Stimulated activated CD4-positive, alpha-beta T cell treated with anti-CD3 and anti-CD28 coated beads, Interleukin-1b, Interleukin-23, amount 100 ng/mL, for 1 hour (primary cell): ENCODE data around the gene ATG4A.

Experiments used
- DNase-seq, 2 donors: peaks; one replicate each; pipeline ENCODE4 v3.0.0-alpha.2; 2020; ENCODE audit warnings: low read depth in 2 of 2

Gene ATG4A

DNA sequence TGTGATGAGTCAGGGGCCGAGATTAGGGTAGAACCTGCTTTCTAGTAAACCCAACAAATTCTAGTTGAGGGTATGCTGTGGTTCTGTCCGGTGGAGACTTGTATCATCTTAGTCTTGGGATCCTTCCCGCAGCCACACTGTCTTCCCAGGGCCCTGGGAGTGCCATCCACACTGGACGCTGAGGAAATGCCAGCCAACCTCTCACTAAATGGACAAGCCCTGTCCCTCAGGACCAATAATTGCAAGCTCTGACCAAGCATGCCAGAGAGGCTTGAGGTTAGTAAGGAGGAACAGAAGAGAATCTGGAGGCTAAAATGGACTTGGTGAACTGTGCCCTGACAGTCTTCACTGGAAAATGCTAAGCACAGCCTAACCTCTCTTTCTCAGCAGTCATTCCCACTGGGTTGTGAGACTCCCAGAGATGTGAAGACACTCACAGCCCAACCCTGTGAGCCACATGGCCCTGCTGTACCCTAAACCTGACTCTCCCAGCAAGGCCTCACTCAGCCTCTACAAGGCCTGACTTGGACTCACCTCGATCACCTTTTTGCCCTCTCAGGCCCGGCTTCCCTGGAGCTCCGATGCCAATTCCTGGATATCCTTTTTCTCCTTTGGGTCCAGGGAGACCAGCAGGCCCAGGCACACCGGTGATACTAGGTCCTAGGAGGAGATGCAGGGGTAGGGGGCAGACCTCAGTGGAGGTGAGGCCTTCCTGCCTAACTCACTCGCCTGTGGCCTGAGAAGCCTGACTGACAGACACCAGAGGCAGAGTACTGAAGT lies 77.6 kb downstream of the ATG4A start:
- no peak for DNase-seq

DNA sequence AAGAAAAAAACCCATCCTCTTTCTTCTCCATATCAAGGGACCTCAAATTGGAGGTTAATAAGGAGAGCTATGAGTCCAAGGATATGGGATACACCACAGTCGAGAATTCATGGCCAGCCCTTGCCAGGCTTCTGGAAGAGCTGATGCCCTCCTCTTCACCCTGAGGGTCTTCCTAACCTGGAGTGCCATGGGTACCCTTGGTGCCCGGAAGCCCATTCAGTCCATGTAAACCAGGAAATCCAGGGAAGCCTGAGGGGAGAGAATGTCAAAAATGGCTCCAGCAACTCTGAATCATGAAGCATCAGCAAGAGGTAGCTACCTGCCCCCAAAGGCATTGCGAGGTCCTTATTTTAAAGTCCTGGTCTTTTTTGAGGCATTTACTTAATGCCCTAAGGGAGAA lies 78.2 kb downstream of the ATG4A start:
- DNase-seq, result no peak

DNA sequence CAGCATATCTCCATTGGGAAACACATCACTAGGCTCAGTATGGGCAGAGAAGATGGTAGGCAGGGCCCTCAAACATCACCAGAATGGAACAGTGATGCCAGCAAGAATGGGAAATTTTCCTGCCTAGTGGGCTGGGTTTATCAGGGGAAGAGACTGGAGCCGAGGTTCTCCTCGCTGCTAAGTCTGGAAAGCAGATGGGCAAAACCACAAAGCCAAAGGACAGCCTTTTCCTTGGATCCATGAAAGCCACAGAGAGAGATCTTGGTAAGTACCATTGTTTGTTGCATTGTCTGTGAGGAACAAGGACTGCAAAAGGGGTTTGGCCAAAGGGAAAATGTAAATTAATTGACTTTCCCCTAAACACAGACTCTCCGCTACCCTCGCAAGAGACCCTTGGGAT lies 80.1 kb downstream of the ATG4A start:
- DNase-seq, result no peak

DNA sequence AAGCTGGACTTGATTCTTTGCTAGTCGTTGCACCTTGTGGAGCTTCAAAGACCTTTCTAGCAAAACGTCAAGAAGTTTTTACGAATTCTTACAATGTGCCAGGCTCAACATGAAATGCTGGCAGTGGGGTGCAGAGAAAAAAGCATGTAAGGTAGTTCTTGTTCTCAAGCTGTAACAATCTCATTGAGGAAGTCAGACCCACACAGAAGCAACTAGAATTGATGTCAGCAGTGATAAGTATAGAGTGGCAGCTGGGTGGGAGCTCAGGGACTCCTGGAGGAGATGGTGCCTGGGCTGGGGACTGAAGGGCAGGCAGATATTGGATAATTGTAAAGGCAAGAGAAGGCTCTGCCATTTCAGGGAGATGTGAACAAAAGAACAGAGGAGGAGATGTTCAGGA lies 82.3 kb downstream of the ATG4A start:
- no peak for DNase-seq

DNA sequence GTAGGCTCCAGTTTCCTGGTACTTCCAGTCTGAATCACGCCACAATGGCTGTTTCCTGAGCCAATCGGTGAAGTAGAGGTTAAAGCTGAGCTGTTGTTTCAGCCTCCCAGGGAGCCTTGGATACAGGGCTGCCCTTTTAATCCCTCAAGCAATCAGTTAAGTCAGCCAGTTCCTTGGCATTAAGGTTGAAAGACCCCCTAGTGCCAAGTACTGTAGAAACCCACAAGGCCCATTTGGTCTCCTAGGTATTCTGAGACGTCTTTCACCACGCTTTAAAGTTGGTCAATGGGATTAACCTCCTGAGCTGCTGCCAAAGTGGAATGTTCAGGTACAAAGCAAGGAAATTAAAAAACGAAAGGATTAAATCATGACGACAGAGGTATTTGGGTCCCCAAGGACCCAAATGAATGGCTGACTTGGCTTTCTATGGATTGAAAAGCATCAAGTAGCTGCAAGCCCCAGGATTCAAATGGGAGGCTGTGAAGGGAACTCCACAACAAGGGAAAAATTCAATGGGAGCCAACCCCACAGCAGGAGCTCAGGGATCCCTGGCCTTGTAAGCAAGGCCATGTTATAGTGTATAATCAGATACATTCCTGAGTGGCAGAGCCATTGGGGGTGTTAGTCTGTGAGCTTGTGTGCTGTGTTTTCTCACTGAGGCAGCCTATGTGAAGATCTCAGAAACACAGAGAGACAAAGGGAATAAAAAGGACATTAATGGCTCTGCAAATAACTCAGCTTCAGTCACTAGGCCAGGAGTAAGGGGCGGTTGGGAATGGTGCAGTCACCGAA lies 86.0 kb downstream of the ATG4A start:
- DNase-seq, result no peak

DNA sequence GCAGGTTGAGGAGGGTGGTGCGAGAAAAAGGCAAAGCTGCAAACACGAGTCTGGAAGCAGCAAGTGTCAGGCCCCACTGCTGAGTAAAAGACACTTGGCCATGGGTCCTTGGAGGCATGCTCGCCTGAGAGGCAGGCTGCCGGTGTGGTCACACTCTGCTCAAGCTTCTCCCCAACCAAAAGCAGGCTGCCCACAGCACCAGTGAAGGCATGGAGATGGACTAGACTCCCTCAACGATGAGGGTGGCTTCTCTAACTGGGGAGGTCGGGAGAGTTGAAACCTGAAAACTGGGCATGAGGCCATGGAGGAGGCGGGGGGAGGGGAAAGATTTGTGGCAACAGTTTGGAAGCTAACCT lies 86.5 kb downstream of the ATG4A start:
- no peak for DNase-seq

DNA sequence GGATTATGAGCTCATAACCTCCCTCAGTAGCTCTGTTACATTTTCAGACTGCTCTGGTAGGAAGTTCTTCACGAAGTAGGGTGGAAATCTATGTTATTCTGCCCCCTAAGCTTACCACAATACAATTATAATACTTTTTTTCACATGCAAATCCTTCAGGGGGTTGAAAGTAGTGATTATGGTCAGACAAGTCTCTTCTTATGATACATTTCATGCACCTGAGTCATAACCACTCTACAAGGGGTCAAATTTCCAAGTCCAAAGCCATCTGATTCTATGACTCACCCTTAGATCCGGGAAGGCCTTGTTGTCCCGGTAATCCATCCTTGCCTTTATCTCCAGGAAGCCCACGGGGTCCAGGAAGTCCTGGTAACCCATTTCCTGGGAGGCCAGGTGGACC lies 95.2 kb downstream of the ATG4A start:
- DNase-seq, result no peak

DNA sequence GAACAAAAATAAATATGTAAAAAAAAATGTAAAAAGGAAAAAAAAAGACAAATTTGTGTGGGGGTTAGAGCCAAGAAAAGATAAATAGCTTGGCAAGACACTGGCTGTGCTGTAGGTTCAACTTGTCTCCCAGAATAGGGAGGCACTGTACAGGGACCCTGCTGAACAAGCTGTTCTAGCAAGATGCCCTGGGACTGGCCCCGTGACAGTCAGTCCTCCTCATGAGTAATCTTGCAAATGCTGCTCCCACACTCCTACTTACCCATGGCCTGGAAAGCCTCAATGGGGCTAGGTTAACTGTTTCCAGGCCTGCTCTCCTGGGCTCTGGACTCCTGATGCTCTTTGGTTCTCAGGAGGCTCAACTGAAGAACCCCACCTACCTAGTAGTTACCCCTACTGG lies 106.8 kb downstream of the ATG4A start:
- DNase-seq, result no peak

DNA sequence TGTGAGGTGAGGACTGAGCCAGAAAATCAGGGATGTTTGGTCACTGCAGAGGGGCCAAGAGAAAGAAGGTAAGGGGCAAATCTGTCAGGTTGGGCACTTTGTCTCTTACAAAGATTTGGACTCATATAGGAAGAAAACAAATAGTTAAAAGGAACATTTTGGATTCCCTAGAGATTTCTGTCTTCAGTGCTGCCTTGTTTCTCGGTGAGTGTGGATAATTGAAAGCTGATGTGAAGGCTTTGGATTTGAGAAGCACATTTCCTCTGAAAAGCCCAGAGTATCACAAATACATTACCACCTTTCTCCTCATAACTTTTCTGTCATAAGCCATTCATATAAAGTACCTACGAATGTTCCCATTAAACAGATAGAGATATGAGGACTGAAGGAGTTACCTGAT lies 107.5 kb downstream of the ATG4A start:
- DNase-seq, result no peak

DNA sequence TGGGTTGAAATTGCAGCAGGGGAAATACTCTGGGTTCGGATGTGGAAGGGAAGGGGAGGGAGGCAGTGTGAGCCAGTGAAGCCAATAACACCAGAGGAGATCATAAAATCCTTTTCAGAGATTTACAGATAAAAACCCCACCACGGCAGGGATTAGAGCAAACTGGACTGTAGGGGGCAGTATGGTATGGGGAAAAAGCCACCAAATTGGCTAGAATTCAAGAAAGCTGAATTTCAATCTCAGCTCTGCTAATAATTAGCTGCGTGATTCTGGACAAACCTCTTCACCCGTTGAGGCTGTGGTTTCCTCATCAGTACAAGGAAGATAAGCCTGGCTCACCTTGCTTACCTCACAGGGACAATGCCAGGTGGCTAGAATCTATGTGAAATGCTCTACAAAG lies 108.1 kb downstream of the ATG4A start:
- DNase-seq, result no peak

DNA sequence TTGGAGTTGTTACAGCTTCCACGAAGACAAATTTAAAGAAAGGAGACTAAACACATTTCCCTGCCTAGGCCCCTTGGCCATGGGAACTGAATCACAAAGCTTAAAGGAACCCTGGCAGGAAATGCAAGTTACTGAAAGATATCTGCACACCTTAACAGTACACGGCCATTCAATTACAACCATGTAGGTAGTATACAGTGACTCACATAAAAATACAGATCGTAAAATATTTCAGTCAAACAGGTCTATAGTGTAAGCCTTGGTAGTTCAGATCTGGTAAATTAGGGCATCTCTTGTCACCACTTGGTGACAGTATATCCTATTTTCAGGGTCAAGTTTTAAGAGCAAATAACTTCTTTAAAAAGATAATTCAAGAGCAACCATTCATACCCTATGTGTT lies 112.0 kb downstream of the ATG4A start:
- DNase-seq, result no peak
